SK-N-SH treated with all-trans-retinoic acid at 6 μM for 48 hours (cell line): ENCODE measurements around the gene SIRPB1.

ENCODE experiments used
- ATAC-seq: fragments of 200-7000 bp; cut with Tn5 transposase; 3 replicates; pipeline ENCODE4 v1.9.1; 2020; ENCODE audit warnings: mild to moderate bottlenecking, moderate library complexity
- ARNTL ChIP-seq: fragments of 450-650 bp; formaldehyde crosslinking; IDR thresholded peaks from 2 replicates; pipeline ENCODE4 v1.5.0; 2020; ENCODE audit warnings: low read depth, mild to moderate bottlenecking, moderate library complexity, borderline replicate concordance
- BACH2 ChIP-seq: fragments of 250-450 bp; sonication (Bioruptor Pico); IDR thresholded peaks from 2 replicates; pipeline ENCODE4 v1.9.0; 2021; ENCODE audit warnings: mild to moderate bottlenecking, borderline replicate concordance
- CSDC2 ChIP-seq: fragments of 250-450 bp; sonication (Bioruptor Pico); IDR thresholded peaks from 2 replicates; pipeline ENCODE4 v1.5.0; 2020; ENCODE audit warnings: mild to moderate bottlenecking, moderate library complexity
- CSRNP3 ChIP-seq: fragments of 250-450 bp; sonication (Bioruptor Pico); IDR thresholded peaks from 2 replicates; pipeline ENCODE4 v1.5.1; 2021; ENCODE audit warnings: mild to moderate bottlenecking, moderate library complexity
- ESRRG ChIP-seq: fragments of 250-450 bp; sonication (Bioruptor Pico); IDR thresholded peaks from 2 replicates; pipeline ENCODE4 v1.6.1; 2021; ENCODE audit warnings: mild to moderate bottlenecking
- GLIS3 ChIP-seq: fragments of 250-450 bp; sonication (Bioruptor Pico); IDR thresholded peaks from 2 replicates; pipeline ENCODE4 v1.5.0; 2020; ENCODE audit warnings: mild to moderate bottlenecking, moderate library complexity
- ISL1 ChIP-seq: fragments of 250-450 bp; sonication (Bioruptor Pico); IDR thresholded peaks from 2 replicates; pipeline ENCODE4 v2.1.2; 2022; ENCODE audit warnings: mild to moderate bottlenecking, moderate library complexity
- PPARA ChIP-seq: fragments of 250-450 bp; sonication (Bioruptor Pico); IDR thresholded peaks from 2 replicates; pipeline ENCODE4 v1.5.0; 2020; ENCODE audit warnings: mild to moderate bottlenecking, borderline replicate concordance
- RARB ChIP-seq: fragments of 250-450 bp; sonication (Bioruptor Pico); IDR thresholded peaks from 2 replicates; pipeline ENCODE4 v1.8.0; 2021; ENCODE audit warnings: mild to moderate bottlenecking, moderate library complexity
- SNAI2 ChIP-seq: fragments of 250-450 bp; sonication (Bioruptor Pico); IDR thresholded peaks from 2 replicates; pipeline ENCODE4 v1.5.0; 2020; ENCODE audit warnings: mild to moderate bottlenecking, moderate library complexity
- TCF4 ChIP-seq: fragments of 250-450 bp; sonication (Bioruptor Pico); IDR thresholded peaks from 2 replicates; pipeline ENCODE4 v1.8.0; 2021; ENCODE audit warnings: mild to moderate bottlenecking, moderate library complexity, borderline replicate concordance
- ZC3H10 ChIP-seq: fragments of 250-450 bp; sonication (Bioruptor Pico); IDR thresholded peaks from 2 replicates; pipeline ENCODE4 v1.5.1; 2021; ENCODE audit warnings: mild to moderate bottlenecking, moderate library complexity
- ZFP3 ChIP-seq: fragments of 250-450 bp; sonication (Bioruptor Pico); IDR thresholded peaks from 2 replicates; pipeline ENCODE4 v1.5.0; 2020; ENCODE audit warnings: mild to moderate bottlenecking, moderate library complexity
- ZFP30 ChIP-seq: fragments of 450-650 bp; formaldehyde crosslinking; IDR thresholded peaks from 2 replicates; pipeline ENCODE4 v1.5.0; 2022; ENCODE audit warnings: mild to moderate bottlenecking, moderate library complexity
- ZNF565 ChIP-seq: fragments of 450-650 bp; formaldehyde crosslinking; conservative IDR thresholded peaks from 2 replicates; pipeline ENCODE4 v1.5.0; 2020; ENCODE audit warnings: low read depth, mild to moderate bottlenecking, moderate library complexity
- ZNF70 ChIP-seq: fragments of 450-650 bp; formaldehyde crosslinking; IDR thresholded peaks from 2 replicates; pipeline ENCODE4 v1.5.0; 2020; ENCODE audit warnings: mild to moderate bottlenecking, moderate library complexity
- ZNF8 ChIP-seq: fragments of 450-650 bp; formaldehyde crosslinking; IDR thresholded peaks from 2 replicates; pipeline ENCODE4 v1.5.0; 2020; ENCODE audit warnings: mild to moderate bottlenecking, moderate library complexity
- TF ChIP-seq, protein P1 (sequence below): fragments of 250-450 bp; sonication (Bioruptor Pico); IDR thresholded peaks from 2 replicates; pipeline ENCODE4 v1.8.0; 2021; ENCODE audit warnings: low read depth, mild to moderate bottlenecking, moderate library complexity, borderline replicate concordance
- TF ChIP-seq, protein P2 (sequence below): fragments of 250-450 bp; sonication (Bioruptor Pico); IDR thresholded peaks from 2 replicates; pipeline ENCODE4 v1.5.1; 2020; ENCODE audit warnings: low read depth, mild to moderate bottlenecking, moderate library complexity
- TF ChIP-seq, protein P3 (sequence below): fragments of 250-450 bp; sonication (Bioruptor Pico); IDR thresholded peaks from 2 replicates; pipeline ENCODE4 v1.5.0; 2020; ENCODE audit warnings: mild to moderate bottlenecking, moderate library complexity

Gene SIRPB1

DNA sequence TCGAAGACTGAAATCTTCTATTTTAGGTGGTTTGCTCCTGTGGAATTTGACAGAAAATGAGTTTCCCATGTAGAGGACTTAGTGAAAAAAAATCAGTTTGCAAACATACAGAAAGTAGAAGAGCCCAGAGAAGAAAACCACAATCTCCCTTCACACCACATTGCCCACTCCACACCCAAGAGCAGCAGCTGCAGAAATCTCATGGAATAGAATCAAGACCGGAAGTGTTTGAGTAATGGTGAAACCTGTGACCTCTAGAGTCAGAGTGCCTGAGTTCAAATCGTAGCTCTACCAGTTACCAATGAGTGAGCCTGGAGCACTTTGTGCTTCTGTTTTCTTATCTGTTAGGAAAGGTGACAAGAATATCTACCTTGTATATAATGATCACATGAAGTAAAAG is 33.2 kb upstream of the SIRPB1 start:
- no peak for ATAC-seq
- TF ChIP-seq CSDC2, result no peak
- TF ChIP-seq SNAI2 (CRISPR knock-in tag), result no peak
- TF ChIP-seq PPARA, result no peak
- no peak for TF ChIP-seq GLIS3 (CRISPR knock-in tag)
- TF ChIP-seq ZFP30 (CRISPR knock-in tag), result no peak
- TF ChIP-seq, protein P1, sequence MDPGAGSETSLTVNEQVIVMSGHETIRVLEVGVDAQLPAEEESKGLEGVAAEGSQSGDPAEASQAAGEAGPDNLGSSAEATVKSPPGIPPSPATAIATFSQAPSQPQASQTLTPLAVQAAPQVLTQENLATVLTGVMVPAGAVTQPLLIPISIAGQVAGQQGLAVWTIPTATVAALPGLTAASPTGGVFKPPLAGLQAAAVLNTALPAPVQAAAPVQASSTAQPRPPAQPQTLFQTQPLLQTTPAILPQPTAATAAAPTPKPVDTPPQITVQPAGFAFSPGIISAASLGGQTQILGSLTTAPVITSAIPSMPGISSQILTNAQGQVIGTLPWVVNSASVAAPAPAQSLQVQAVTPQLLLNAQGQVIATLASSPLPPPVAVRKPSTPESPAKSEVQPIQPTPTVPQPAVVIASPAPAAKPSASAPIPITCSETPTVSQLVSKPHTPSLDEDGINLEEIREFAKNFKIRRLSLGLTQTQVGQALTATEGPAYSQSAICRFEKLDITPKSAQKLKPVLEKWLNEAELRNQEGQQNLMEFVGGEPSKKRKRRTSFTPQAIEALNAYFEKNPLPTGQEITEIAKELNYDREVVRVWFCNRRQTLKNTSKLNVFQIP (CRISPR knock-in tag), result no peak

DNA sequence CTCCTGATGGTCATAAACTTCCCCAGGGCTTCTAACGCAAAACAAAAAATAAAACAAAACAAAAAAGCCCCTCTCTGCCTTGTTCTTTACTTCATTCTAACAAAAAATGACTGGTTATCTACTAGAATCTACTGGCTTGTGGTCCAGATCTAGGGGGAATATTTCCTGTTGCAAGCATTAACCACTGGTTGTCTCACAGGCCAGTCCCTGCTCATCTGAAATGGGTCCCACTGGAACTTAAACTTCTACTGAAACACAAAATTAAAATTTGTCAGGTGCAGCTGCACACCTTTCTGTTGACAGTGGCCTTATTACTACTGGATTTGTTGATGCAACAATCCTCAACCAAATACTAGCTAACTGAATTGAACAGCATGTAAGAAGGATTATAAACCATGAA is 32.3 kb upstream of the SIRPB1 start:
- TF ChIP-seq, protein P2, sequence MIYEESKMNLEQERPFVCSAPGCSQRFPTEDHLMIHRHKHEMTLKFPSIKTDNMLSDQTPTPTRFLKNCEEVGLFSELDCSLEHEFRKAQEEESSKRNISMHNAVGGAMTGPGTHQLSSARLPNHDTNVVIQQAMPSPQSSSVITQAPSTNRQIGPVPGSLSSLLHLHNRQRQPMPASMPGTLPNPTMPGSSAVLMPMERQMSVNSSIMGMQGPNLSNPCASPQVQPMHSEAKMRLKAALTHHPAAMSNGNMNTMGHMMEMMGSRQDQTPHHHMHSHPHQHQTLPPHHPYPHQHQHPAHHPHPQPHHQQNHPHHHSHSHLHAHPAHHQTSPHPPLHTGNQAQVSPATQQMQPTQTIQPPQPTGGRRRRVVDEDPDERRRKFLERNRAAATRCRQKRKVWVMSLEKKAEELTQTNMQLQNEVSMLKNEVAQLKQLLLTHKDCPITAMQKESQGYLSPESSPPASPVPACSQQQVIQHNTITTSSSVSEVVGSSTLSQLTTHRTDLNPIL (CRISPR knock-in tag), result no peak
- no peak for TF ChIP-seq ZFP3 (CRISPR knock-in tag)
- TF ChIP-seq ZNF565, result no peak
- no peak for TF ChIP-seq RARB (CRISPR knock-in tag)
- TF ChIP-seq ARNTL, result no peak
- ATAC-seq, result no peak

GRCh38 chr20:1651268-1652058 is 31.7 kb upstream of the SIRPB1 start:
- no peak for ATAC-seq
- TF ChIP-seq, protein P3, sequence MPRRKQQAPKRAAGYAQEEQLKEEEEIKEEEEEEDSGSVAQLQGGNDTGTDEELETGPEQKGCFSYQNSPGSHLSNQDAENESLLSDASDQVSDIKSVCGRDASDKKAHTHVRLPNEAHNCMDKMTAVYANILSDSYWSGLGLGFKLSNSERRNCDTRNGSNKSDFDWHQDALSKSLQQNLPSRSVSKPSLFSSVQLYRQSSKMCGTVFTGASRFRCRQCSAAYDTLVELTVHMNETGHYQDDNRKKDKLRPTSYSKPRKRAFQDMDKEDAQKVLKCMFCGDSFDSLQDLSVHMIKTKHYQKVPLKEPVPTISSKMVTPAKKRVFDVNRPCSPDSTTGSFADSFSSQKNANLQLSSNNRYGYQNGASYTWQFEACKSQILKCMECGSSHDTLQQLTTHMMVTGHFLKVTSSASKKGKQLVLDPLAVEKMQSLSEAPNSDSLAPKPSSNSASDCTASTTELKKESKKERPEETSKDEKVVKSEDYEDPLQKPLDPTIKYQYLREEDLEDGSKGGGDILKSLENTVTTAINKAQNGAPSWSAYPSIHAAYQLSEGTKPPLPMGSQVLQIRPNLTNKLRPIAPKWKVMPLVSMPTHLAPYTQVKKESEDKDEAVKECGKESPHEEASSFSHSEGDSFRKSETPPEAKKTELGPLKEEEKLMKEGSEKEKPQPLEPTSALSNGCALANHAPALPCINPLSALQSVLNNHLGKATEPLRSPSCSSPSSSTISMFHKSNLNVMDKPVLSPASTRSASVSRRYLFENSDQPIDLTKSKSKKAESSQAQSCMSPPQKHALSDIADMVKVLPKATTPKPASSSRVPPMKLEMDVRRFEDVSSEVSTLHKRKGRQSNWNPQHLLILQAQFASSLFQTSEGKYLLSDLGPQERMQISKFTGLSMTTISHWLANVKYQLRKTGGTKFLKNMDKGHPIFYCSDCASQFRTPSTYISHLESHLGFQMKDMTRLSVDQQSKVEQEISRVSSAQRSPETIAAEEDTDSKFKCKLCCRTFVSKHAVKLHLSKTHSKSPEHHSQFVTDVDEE, result no peak
- TF ChIP-seq SNAI2 (CRISPR knock-in tag) (no peak), ZFP30 (CRISPR knock-in tag) (no peak), TCF4 (CRISPR knock-in tag) (no peak), CSRNP3 (CRISPR knock-in tag) (no peak), GLIS3 (CRISPR knock-in tag) (no peak), ZC3H10 (no peak), PPARA (no peak), RARB (CRISPR knock-in tag) (no peak), ZNF70 (no peak), CSDC2 (no peak), ZNF565 (no peak), ZNF8 (no peak), ESRRG (CRISPR knock-in tag) (no peak), ISL1 (CRISPR knock-in tag) (no peak), ZFP3 (CRISPR knock-in tag) (no peak), BACH2 (CRISPR knock-in tag) (no peak)
- TF ChIP-seq, protein P2 (CRISPR knock-in tag), result no peak
- TF ChIP-seq, protein P1 (CRISPR knock-in tag), result no peak
